Measurements from ENCODE around the gene LENG1. TPM values are rescaled to one million over a fixed set of nuclear protein-coding genes. Genes with fewer than 3 reads are reported as not detected.
A peak's percentile ranks its signal among the peaks of the same experiment; 100 is the strongest.

LENG1 gene
- total and polyA plus RNA-seq, 9 of the 15 experiments (the other 6 are each of a cell fraction or from before 2014, with no cell fraction given), result 0.30 to 10.5 (median 4.7) TPM

DNA sequence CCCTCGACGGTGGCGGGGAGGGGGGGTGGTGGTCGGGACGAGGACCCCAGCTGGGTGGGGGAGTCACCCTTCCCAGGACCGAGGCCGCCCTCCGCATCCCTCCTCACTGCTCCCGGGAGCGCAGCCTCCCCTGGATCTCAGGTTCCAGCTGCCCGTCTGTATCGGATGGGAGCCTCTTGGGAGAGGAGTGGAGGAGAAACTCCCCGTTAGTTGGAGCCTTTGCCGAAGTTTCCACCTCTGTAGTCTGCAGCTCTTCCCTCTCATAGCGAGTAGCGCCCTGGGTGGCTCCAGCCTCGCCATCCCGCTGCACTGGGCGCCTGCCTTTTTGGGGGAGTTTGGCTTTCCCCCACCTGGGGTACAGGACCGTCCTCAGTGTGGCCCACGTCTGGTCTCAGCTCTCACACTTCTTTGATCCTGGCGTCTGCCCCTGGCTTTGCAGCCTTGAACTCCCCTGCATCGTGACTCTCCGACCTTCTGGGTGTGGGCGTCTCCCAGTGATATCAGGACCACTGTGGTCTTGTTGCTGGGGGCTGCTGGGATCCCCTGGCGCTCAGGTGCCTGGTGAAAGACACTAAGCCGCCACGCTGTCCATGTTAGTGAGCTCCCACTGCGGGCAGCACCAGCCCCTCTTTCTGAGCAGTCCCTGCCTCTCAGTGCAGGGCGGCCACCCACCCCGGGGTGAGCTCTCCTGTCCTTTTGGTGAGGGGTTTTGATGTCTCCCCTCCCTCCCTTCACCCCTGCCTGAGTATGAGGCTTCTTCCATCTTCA is 20.8 kb downstream of the LENG1 start (continued):
- TF ChIP-seq ATF2 (CRISPR knock-in tag; IDR thresholded peaks at IDR 0.05) (no peak), DLX4 (CRISPR knock-in tag; IDR thresholded peaks at IDR 0.05) (no peak), PHF8 (IDR thresholded peaks at IDR 0.05; ENCODE audit: borderline replicate concordance, low read length) (no peak), CREB1 (IDR thresholded peaks at IDR 0.05) (no peak), CREB1 (CRISPR knock-in tag; IDR thresholded peaks at IDR 0.05) (no peak), MNT (conservative IDR thresholded peaks at IDR 0.05) (no peak), HMGXB4 (CRISPR knock-in tag; IDR thresholded peaks at IDR 0.05) (0 out of 2 replicates have a peak, but pooled peaks have one; percentile 4), RBM39 (optimal IDR thresholded peaks at IDR 0.05; ENCODE audit: low read depth, low read length) (no peak), MTA3 (IDR thresholded peaks at IDR 0.05; ENCODE audit: borderline replicate concordance) (no peak), RBBP5 (IDR thresholded peaks at IDR 0.05; ENCODE audit: borderline replicate concordance, insufficient read depth, low read length, poor library complexity, severe bottlenecking) (no peak), USF1 (CRISPR knock-in tag; IDR thresholded peaks at IDR 0.05) (no peak), USF2 (CRISPR knock-in tag; IDR thresholded peaks at IDR 0.05) (no peak), SIN3A (IDR thresholded peaks at IDR 0.05; ENCODE audit: borderline replicate concordance in 2 of 2, control insufficient read depth in 1 of 2, low read depth in 2 of 2, low read length in 2 of 2) (0 out of 4 replicates have a peak, but pooled peaks of 1 of the 2 experiments have one; percentile 8), SMARCE1 (IDR thresholded peaks at IDR 0.05) (no peak)
- TF ChIP-seq, protein P1, sequence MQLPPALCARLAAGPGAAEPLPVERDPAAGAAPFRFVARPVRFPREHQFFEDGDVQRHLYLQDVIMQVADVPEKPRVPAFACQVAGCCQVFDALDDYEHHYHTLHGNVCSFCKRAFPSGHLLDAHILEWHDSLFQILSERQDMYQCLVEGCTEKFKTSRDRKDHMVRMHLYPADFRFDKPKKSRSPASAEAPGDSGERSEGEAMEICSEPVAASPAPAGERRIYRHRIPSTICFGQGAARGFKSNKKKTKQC (CRISPR knock-in tag; IDR thresholded peaks at IDR 0.05), result no peak
- TF ChIP-seq, protein P2, sequence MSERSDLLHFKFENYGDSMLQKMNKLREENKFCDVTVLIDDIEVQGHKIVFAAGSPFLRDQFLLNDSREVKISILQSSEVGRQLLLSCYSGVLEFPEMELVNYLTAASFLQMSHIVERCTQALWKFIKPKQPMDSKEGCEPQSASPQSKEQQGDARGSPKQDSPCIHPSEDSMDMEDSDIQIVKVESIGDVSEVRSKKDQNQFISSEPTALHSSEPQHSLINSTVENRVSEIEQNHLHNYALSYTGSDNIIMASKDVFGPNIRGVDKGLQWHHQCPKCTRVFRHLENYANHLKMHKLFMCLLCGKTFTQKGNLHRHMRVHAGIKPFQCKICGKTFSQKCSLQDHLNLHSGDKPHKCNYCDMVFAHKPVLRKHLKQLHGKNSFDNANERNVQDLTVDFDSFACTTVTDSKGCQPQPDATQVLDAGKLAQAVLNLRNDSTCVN (CRISPR knock-in tag; IDR thresholded peaks at IDR 0.05), result no peak

All from K562 (cell line).